Hematopoietic multipotent progenitor cell (in vitro differentiated cells): Measurements from ENCODE around the gene KBTBD4. TPM values are rescaled to one million over a fixed set of nuclear protein-coding genes. Genes with fewer than 3 reads are reported as not detected.
"Not testable (repeated sequence)": the region's sequence is repeated elsewhere in the genome, so short reads cannot be mapped to it uniquely, and the experiment has no call there.

Experiments used
- DNase-seq, 3 donors: peaks; one replicate each; pipeline ENCODE4 v3.0.0-alpha.2; 2011 to 2015; ENCODE audit warnings: low read depth in 2 of 3, low spot score in 2 of 3
- total RNA-seq: library from RNA; depleted of rRNA; stranded (reverse); fragments of >200 nt; gene quantifications from one replicate; pipeline ENCODE4 v1.2.3, GENCODE V29; 2012

The KBTBD4 gene
- total RNA-seq, 1 donor, result 33.1 TPM

- DNase-seq, result not testable (repeated sequence)
Measured at GRCh38 chr11:47564366-47564765, 14.4 kb downstream of the KBTBD4 start.

- DNase-seq, result not testable (repeated sequence)
Measured at GRCh38 chr11:47562393-47562792, 16.4 kb downstream of the KBTBD4 start.

- DNase-seq, result no peak
Measured at GRCh38 chr11:47560426-47560825, 18.3 kb downstream of the KBTBD4 start.

- DNase-seq, result no peak
Measured at GRCh38 chr11:47558695-47559094, 20.1 kb downstream of the KBTBD4 start.

GRCh38 chr11:47557004-47557403 lies 21.8 kb downstream of the KBTBD4 start:
- DNase-seq, result not testable (repeated sequence)

GRCh38 chr11:47553406-47553743 lies 25.4 kb downstream of the KBTBD4 start:
- DNase-seq, result no peak

- peak; percentile 83 to 95 (median 91) for DNase-seq
Measured at GRCh38 chr11:47552566-47553405, 26.0 kb downstream of the KBTBD4 start, which contains the start of gene CELF1. TSS of gene CELF1 (minus strand) at chr11:47553132. CDS start at chr11:47499523, 53,609 bp downstream.

GRCh38 chr11:47552056-47552565 lies 26.7 kb downstream of the KBTBD4 start:
- DNase-seq, result peak in 1 of 3 donors; percentile 40

DNA sequence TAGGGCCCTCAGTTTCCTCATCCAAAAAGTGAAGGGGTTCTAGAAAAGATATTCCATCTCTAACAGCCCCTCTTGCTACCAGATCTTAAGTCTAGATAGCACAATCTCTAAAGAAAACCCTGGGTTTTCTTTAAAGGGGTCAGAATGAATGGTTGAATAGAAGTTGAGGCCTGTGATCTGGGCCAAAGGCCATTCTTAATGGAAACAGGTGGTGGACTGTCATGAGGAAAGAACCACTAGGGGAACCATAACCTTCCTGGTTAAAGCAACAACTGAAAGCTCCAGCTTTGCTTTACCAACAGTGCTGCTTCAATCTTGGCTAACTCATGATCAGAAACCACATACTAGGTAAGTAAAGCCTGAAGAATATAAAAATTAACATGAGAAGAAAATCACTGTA lies 27.7 kb downstream of the KBTBD4 start:
- DNase-seq, result peak in 1 of 3 donors; percentile 40

DNA sequence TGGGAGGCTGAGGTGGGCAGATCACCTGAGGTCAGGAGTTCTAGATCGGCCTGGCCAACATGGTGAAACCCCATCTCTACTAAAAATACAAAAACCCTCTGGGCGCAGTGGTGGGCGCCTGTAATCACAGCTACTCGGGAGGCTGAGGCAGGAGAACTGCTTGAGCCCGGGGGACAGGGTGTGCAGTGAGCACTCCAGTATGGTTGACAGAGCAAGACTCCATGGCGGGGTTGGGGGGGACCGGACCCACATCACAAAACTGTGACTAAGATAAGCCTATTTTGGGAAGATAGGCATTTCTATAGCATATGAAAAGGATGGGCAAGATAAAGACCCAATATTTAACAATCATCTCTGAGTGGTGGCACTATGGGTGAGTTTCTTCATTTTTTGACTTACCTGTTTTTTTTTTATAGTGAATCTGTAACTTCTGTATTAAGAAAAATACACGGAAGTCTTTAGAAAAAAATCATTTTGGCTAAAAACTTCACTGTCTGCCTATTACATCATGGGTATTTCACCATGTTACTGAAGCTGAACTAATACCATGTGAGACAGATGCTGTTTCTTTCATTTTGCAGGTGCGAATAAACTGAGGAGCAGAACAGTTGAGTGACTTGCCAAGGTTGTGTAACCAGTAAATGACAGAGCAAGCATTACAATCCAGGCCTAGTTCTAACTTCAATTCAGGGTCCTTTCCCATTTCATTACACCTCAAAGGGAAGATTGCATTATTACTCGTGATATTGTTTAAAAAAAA lies 28.3 kb downstream of the KBTBD4 start:
- no peak for DNase-seq

- not testable (repeated sequence) for DNase-seq
Measured at GRCh38 chr11:47546274-47546673, 32.5 kb downstream of the KBTBD4 start.

DNA sequence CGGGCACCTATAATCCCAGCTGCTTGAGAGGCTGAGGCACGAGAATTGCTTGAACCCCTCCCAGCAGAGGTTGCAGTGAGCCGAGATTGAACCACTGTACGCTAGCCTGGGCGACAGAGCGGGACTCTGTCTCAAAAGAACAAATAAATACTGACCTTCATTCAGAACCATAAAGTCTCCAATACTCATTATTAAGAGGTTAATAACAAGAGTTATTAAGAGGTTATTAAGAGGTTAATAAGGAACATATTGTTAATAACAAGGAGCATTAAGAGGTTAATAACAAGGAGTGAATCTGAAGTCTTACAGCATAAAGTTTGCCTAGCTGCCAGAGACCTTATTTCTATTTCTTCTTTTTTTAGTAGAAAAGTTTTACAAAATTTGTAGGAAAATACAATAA lies 33.5 kb downstream of the KBTBD4 start:
- no peak for DNase-seq

GRCh38 chr11:47541070-47541469 lies 37.7 kb downstream of the KBTBD4 start:
- DNase-seq, result no peak

DNA sequence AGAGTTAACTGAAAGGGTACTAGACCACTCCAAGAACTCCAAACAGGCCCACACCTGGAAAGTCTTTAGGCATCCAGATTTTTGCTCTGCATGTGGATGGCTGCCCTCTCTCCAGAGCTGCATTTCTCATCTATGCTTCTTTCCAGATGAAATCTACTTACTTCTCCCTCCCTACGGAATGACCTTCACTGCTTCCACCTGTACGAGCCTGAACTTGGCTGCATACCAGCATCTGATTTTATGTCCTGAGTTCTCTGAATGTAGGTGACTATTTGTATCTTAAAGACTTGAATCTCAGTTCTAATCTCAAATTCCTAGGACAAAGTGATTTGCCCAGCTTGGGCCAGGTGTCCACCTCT lies 39.1 kb downstream of the KBTBD4 start:
- DNase-seq, result no peak

- DNase-seq, result no peak
Measured at GRCh38 chr11:47538741-47539565, 39.8 kb downstream of the KBTBD4 start.

- no peak for DNase-seq
Measured at GRCh38 chr11:47536915-47537314, 41.9 kb downstream of the KBTBD4 start.

DNA sequence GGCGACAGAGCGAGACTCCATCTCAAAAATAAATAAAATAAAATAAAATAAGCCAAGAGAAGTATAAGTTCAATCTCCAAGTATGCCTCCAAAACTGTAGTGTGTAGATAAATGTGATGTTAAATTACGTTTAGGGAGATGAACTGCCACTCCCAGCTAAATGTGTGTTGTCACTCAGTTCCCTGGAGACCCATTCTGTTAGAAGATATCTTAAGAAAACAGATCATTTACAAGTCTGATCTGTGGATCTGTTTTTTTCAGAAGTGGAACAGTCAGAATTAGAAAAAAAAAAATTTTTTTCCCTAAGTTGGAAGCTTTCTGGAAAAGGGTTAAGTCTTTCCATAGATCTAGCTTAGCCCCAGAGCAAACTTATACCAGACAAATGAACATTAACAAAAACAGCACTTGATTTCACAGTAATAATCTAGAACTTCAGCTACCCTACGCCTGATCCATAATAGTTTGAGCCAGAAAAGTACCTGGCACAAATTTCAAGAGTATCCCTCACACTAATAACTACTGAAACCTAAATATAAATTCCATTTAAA lies 44.0 kb downstream of the KBTBD4 start:
- no peak for DNase-seq

DNA sequence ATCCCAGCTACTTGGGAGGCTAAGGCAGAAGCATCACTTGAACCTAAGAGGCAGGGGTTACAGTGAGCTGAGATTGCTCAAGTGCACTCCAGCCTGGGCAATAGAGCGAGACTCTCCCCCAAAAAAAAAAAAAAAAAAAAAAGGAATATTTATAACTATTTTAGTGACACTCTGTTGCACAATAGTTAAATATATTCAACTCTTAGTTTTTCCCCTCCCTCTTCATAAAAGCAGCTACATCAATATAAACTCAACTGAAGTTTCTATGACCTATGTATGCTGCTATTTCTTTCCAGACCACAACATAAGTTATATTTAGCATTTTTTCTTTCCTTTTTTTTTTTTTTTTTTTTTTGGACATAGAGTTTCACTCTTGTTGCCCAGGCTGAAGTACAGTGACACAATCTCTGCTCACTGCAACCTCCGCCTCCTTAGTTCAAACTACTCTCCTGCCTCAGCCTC lies 45.0 kb downstream of the KBTBD4 start:
- DNase-seq, result no peak

GRCh38 chr11:47532597-47533213 lies 46.1 kb downstream of the KBTBD4 start:
- DNase-seq, result peak in 2 of 3 donors; percentile 39 to 51

- no peak for DNase-seq
Measured at GRCh38 chr11:47531666-47532065, 47.1 kb downstream of the KBTBD4 start.
